Smooth muscle cell (in vitro differentiated cells): ENCODE measurements around the gene ZNF28. TPM values are rescaled to one million over a fixed set of nuclear protein-coding genes. Genes with fewer than 3 reads are reported as not detected.

Source experiments
- DNase-seq: peaks from one replicate; lab custom pipeline; 2025; ENCODE audit not compliant: unreplicated experiment; lab: John Stamatoyannopoulos, UW
- H2AFZ ChIP-seq: fragments of 200-600 bp; sonication (generic); 2 replicates; pipeline ENCODE4 v1.6.0; 2016; ENCODE audit warnings: antibody characterized with exemption, low read depth, mild to moderate bottlenecking
- H3F3A ChIP-seq: fragments of 200-600 bp; sonication (generic); 2 replicates; pipeline ENCODE4 v1.6.0; 2017; ENCODE audit warnings: antibody characterized with exemption, low read depth
- H3K27ac ChIP-seq: fragments of 200-600 bp; sonication (generic); 2 replicates; pipeline ENCODE4 v1.5.1; 2016; ENCODE audit warnings: low read depth, mild to moderate bottlenecking
- H3K27me3 ChIP-seq: fragments of 200-600 bp; sonication (generic); 2 replicates; pipeline ENCODE4 v1.6.1; 2016; ENCODE audit warnings: low read depth, mild to moderate bottlenecking
- H3K36me3 ChIP-seq: fragments of 200-600 bp; sonication (generic); 2 replicates; pipeline ENCODE4 v1.5.1; 2016; ENCODE audit warnings: low read depth
- H3K4me1 ChIP-seq: fragments of 200-600 bp; sonication (generic); 2 replicates; pipeline ENCODE4 v1.5.1; 2016; ENCODE audit warnings: low read depth
- H3K4me2 ChIP-seq: fragments of 200-600 bp; sonication (generic); 2 replicates; pipeline ENCODE4 v1.6.0; 2016; ENCODE audit warnings: mild to moderate bottlenecking
- H3K4me3 ChIP-seq: fragments of 200-600 bp; sonication (generic); 2 replicates; pipeline ENCODE4 v1.5.1; 2016; ENCODE audit warnings: mild to moderate bottlenecking
- H3K79me2 ChIP-seq: fragments of 200-600 bp; sonication (generic); 2 replicates; pipeline ENCODE4 v1.6.0; 2016; ENCODE audit warnings: low read depth, mild to moderate bottlenecking
- H3K9ac ChIP-seq: fragments of 200-600 bp; sonication (generic); 2 replicates; pipeline ENCODE4 v1.6.0; 2016; ENCODE audit warnings: low read depth
- H3K9me3 ChIP-seq: fragments of 200-600 bp; sonication (generic); replicated peaks from 2 replicates; pipeline ENCODE4 v1.5.1; 2016; ENCODE audit warnings: low read depth
- H4K20me1 ChIP-seq: fragments of 200-600 bp; sonication (generic); 2 replicates; pipeline ENCODE4 v1.6.0; 2016; ENCODE audit warnings: low read depth
- CTCF ChIP-seq: fragments of 200-600 bp; sonication (generic); IDR thresholded peaks from 2 replicates; pipeline ENCODE4 v1.5.1; 2017; ENCODE audit warnings: borderline replicate concordance, mild to moderate bottlenecking, antibody characterized with exemption; ENCODE audit not compliant: insufficient read depth, poor library complexity, severe bottlenecking
- WGBS: methylation state at CpG from one replicate; pipeline ENCODE4 v1.1.7; 2016; ENCODE audit warnings: low lambda C conversion rate; 5-methylcytosine and 5-hydroxymethylcytosine counted together
- polyA plus RNA-seq: library from polyadenylated mRNA; unstranded; fragments of >200 nt; fragmentation: Nextera tagmentation; extraction: Ambion mirVana; gene quantifications from 2 replicates; pipeline ENCODE4 v1.2.1, GENCODE V29; 2016
- total RNA-seq: library from RNA; depleted of rRNA; stranded (reverse); fragments of >200 nt; gene quantifications from 2 replicates; pipeline ENCODE4 v1.2.3, GENCODE V29; 2014

ZNF28 gene
- total and polyA plus RNA-seq, 2 experiments from 2014 or later = 10.7 to 15.6 TPM

GRCh38 chr19:52749780-52750179, 71.7 kb downstream of the ZNF28 start:
- H4K20me1 ChIP-seq = no peaks in the 10 kb centered on the region

GRCh38 chr19:52748336-52748950, 73.0 kb downstream of the ZNF28 start:
- Histone ChIP-seq H3K4me1 (no peaks in the 10 kb centered on the region), H3K4me3 (peak overlapping the region; percentile 26), H4K20me1 (no peaks in the 10 kb centered on the region), H3F3A (no peaks in the 10 kb centered on the region), H3K36me3 (no peaks in the 10 kb centered on the region), H3K79me2 (no peaks in the 10 kb centered on the region), H3K9me3 (no peaks in the 10 kb centered on the region), H3K9ac (no peak overlapping the region), H3K27ac (no peak overlapping the region), H3K27me3 (no peaks in the 10 kb centered on the region), H3K4me2 (peak overlapping the region; percentile 79), H2AFZ (peak overlapping the region; percentile 87)
- TF ChIP-seq CTCF = peak; percentile 49
- 23% methylated on average over 8 of the region's 8 CpGs for WGBS
- no peak for DNase-seq

More at GRCh38 chr19:52749780-52750179, 71.7 kb downstream of the ZNF28 start:
- no peaks in the 10 kb centered on the region for H3K9me3 ChIP-seq
- no peak overlapping the region for H3K4me3 ChIP-seq
- no peak for TF ChIP-seq CTCF
- no peak overlapping the region for H2AFZ ChIP-seq
- no peaks in the 10 kb centered on the region for H3K27me3 ChIP-seq
- no peak overlapping the region for H3K27ac ChIP-seq
- no peak overlapping the region for H3K9ac ChIP-seq
- H3F3A ChIP-seq = no peaks in the 10 kb centered on the region
- H3K79me2 ChIP-seq = no peaks in the 10 kb centered on the region
- no peaks in the 10 kb centered on the region for H3K4me1 ChIP-seq
- 56% methylated on average over 4 of the region's 4 CpGs for WGBS
- H3K4me2 ChIP-seq = no peak overlapping the region
- no peaks in the 10 kb centered on the region for H3K36me3 ChIP-seq
- no peak for DNase-seq

Other genes starting within 250 kb of the ZNF28 start
- 53.2 and 60.0 TPM in 2 replicates for gene ZNF83, start 183.3 kb downstream of the ZNF28 start, total RNA-seq
- 20.6 and 32.9 TPM in 2 replicates for gene ZNF83, start 183.3 kb downstream of the ZNF28 start, polyA plus RNA-seq
- 15.3 and 19.0 TPM in 2 replicates for gene ZNF611, start 86.6 kb downstream of the ZNF28 start, total RNA-seq
- 7.7 and 10.1 TPM in 2 replicates for gene ZNF611, start 86.6 kb downstream of the ZNF28 start, polyA plus RNA-seq
- gene ZNF600, start 34.8 kb downstream of the ZNF28 start, total RNA-seq = 7.1 and 14.8 TPM in 2 replicates
- 3.6 and 8.8 TPM in 2 replicates for gene ZNF600, start 34.8 kb downstream of the ZNF28 start, polyA plus RNA-seq
- 18.9 and 23.4 TPM in 2 replicates for gene ZNF468, start 36.0 kb upstream of the ZNF28 start, total RNA-seq
- gene ZNF468, start 36.0 kb upstream of the ZNF28 start, polyA plus RNA-seq = 8.8 and 14.8 TPM in 2 replicates
- gene ZNF320, start 76.0 kb upstream of the ZNF28 start, total RNA-seq = 14.7 and 16.1 TPM in 2 replicates
- 6.2 and 8.4 TPM in 2 replicates for gene ZNF320, start 76.0 kb upstream of the ZNF28 start, polyA plus RNA-seq
- gene ZNF888, start 101.8 kb upstream of the ZNF28 start, total RNA-seq = 8.6 and 11.9 TPM in 2 replicates
- gene ZNF888, start 101.8 kb upstream of the ZNF28 start, polyA plus RNA-seq = 1.6 and 4.2 TPM in 2 replicates
- gene ZNF816, start 141.2 kb upstream of the ZNF28 start, total RNA-seq = 9.2 and 17.9 TPM in 2 replicates
- gene ZNF816, start 141.2 kb upstream of the ZNF28 start, polyA plus RNA-seq = 5.6 and 9.1 TPM in 2 replicates
- gene ERVV-1, start 192.3 kb upstream of the ZNF28 start, total RNA-seq = 0.09 and 0.27 TPM in 2 replicates
- 0.21 TPM in 1 of 2 replicates, not detected in the other for gene ERVV-1, start 192.3 kb upstream of the ZNF28 start, polyA plus RNA-seq
- gene ERVV-2, start 223.1 kb upstream of the ZNF28 start, total RNA-seq = 0.09 TPM in 2 replicates
- gene ERVV-2, start 223.1 kb upstream of the ZNF28 start, polyA plus RNA-seq = not detected in 2 replicates